ENCODE measurements around the gene INTS6.
A peak's percentile ranks its signal among the peaks of the same experiment; 100 is the strongest.

The INTS6 gene

GRCh38 chr13:51452361-51453206 lies at the start of gene INTS6:
TSS of gene INTS6 (minus strand) at chr13:51453036. CDS start at chr13:51452525, 511 bp downstream.
- peak within 1 kb of the TSS; percentile 77 for H3K4me2 ChIP-seq (ENCODE audit: low read length)
- peak within 1 kb of the TSS; percentile 84 for H3K4me3 ChIP-seq (ENCODE audit: low read depth, low read length)
- H3K9me3 ChIP-seq (ENCODE audit: control insufficient read depth, low read length), result no peaks in the 10 kb centered on the region
- peaks cover 2% of the 10 kb centered on the region for H3K4me1 ChIP-seq
- no peaks in the 10 kb centered on the region for H3K36me3 ChIP-seq (ENCODE audit: control insufficient read depth, insufficient read depth, low read length)
- H3K27ac ChIP-seq, result peak within 1 kb of the TSS; percentile 99
- peak within 1 kb of the TSS; percentile 83 for H2AFZ ChIP-seq
- TF ChIP-seq CTCF (IDR thresholded peaks at IDR 0.05), result no peak
- H3K27me3 ChIP-seq (ENCODE audit: control insufficient read depth, insufficient read depth, low read length), result no peaks in the 10 kb centered on the region
- H3K9ac ChIP-seq, result peak within 1 kb of the TSS; percentile 95
- H3K79me2 ChIP-seq, result no peaks in the 10 kb centered on the region

GRCh38 chr13:51502153-51502651 lies 49.4 kb upstream of the INTS6 start:
- Histone ChIP-seq H3K4me1 (no peaks in the 10 kb centered on the region), H3K9me3 (ENCODE audit: control insufficient read depth, low read length) (no peaks in the 10 kb centered on the region), H3K79me2 (no peaks in the 10 kb centered on the region), H3K27me3 (ENCODE audit: control insufficient read depth, insufficient read depth, low read length) (no peaks in the 10 kb centered on the region), H3K4me3 (ENCODE audit: low read depth, low read length) (no peak overlapping the region), H3K27ac (no peak overlapping the region), H2AFZ (no peak overlapping the region), H3K36me3 (ENCODE audit: control insufficient read depth, insufficient read depth, low read length) (no peaks in the 10 kb centered on the region), H3K9ac (no peak overlapping the region), H3K4me2 (ENCODE audit: low read length) (no peak overlapping the region)
- no peak for TF ChIP-seq CTCF (IDR thresholded peaks at IDR 0.05)

GRCh38 chr13:51501592-51502152 lies 48.8 kb upstream of the INTS6 start:
- no peak overlapping the region for H3K4me2 ChIP-seq (ENCODE audit: low read length)
- no peaks in the 10 kb centered on the region for H3K9me3 ChIP-seq (ENCODE audit: control insufficient read depth, low read length)
- TF ChIP-seq CTCF (IDR thresholded peaks at IDR 0.05), result no peak
- no peaks in the 10 kb centered on the region for H3K27me3 ChIP-seq (ENCODE audit: control insufficient read depth, insufficient read depth, low read length)
- H3K4me1 ChIP-seq, result no peaks in the 10 kb centered on the region
- H3K36me3 ChIP-seq (ENCODE audit: control insufficient read depth, insufficient read depth, low read length), result no peaks in the 10 kb centered on the region
- no peak overlapping the region for H3K9ac ChIP-seq
- H3K4me3 ChIP-seq (ENCODE audit: low read depth, low read length), result no peak overlapping the region
- H2AFZ ChIP-seq, result no peak overlapping the region
- no peak overlapping the region for H3K27ac ChIP-seq
- H3K79me2 ChIP-seq, result no peaks in the 10 kb centered on the region

- Histone ChIP-seq H3K4me3 (ENCODE audit: low read depth, low read length) (no peak overlapping the region), H3K4me1 (no peaks in the 10 kb centered on the region), H3K9ac (no peak overlapping the region), H3K36me3 (ENCODE audit: control insufficient read depth, insufficient read depth, low read length) (no peaks in the 10 kb centered on the region), H3K4me2 (ENCODE audit: low read length) (no peak overlapping the region), H3K79me2 (no peaks in the 10 kb centered on the region), H3K27ac (no peak overlapping the region), H3K9me3 (ENCODE audit: control insufficient read depth, low read length) (no peaks in the 10 kb centered on the region), H2AFZ (no peak overlapping the region), H3K27me3 (ENCODE audit: control insufficient read depth, insufficient read depth, low read length) (no peaks in the 10 kb centered on the region)
- TF ChIP-seq CTCF (IDR thresholded peaks at IDR 0.05), result no peak
These were observed 48.3 kb upstream of the INTS6 start for GRCh38 chr13:51501096-51501495.
